Neural cell (in vitro differentiated cells): ENCODE measurements around the gene KNSTRN.

Experiments
- CTCF ChIP-seq: fragments of 450-650 bp; IDR thresholded peaks from 2 replicates; pipeline ENCODE4 v1.5.1; 2014; ENCODE audit warnings: antibody characterized with exemption, mild to moderate bottlenecking, moderate library complexity; ENCODE audit not compliant: poor library complexity, severe bottlenecking
- EP300 ChIP-seq: fragments of 450-650 bp; conservative IDR thresholded peaks from 2 replicates; pipeline ENCODE4 v1.6.1; 2014; ENCODE audit warnings: antibody characterized with exemption, mild to moderate bottlenecking, moderate library complexity; ENCODE audit not compliant: poor library complexity, severe bottlenecking
- EZH2 ChIP-seq: fragments of 200-600, 300-800 bp; shearing (Covaris generic), sonication (generic); IDR thresholded peaks from 2 replicates; pipeline ENCODE4 v1.6.1; 2014; ENCODE audit warnings: antibody characterized with exemption, low read length, borderline replicate concordance, mild to moderate bottlenecking; ENCODE audit not compliant: insufficient read depth, poor library complexity, severe bottlenecking

GRCh38 chr15:40363611-40364010 lies 18.9 kb upstream of the KNSTRN start:
- TF ChIP-seq CTCF: no peak
- no peak for TF ChIP-seq EP300
- no peak for TF ChIP-seq EZH2
